ENCODE measurements around the gene PLD1.
"Not testable (repeated sequence)": the region's sequence is repeated elsewhere in the genome, so short reads cannot be mapped to it uniquely, and the experiment has no call there.

Gene PLD1

DNA sequence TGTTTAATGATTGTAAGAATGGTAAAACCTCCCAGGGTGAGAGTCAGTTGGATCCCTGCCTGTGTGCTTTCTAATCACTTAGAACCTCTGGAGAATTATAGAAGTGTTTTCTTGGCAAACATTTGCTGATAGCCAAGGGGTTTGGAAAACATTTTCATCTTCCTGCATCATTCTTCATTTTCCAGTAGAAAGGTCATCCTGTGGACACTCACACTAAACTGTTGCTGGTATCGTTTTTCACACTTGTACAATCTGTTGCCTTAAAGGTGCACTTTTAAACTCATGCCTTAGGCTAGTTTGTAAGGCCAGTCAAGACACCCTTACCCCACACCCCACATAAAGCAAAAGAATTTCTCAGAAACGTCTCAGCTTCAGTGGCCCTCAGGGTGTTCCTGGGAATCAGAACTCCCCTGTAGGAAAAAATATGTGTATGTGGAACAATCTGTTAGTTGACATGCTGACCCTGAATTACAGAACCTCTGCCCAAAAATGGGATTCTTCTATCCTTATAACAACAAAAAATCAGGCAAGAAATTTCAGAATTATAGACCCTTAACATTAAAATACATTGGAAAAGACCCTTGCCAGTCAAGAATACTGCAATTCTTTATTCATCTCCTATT lies 5.8 kb upstream of the PLD1 start:
- TF ChIP-seq POLR2A (IDR thresholded peaks at IDR 0.05; ENCODE audit: low read length) (no peak), GATA1 (IDR thresholded peaks at IDR 0.05; ENCODE audit: low read depth, low read length) (no peak)
- DNase-seq: no peak

DNA sequence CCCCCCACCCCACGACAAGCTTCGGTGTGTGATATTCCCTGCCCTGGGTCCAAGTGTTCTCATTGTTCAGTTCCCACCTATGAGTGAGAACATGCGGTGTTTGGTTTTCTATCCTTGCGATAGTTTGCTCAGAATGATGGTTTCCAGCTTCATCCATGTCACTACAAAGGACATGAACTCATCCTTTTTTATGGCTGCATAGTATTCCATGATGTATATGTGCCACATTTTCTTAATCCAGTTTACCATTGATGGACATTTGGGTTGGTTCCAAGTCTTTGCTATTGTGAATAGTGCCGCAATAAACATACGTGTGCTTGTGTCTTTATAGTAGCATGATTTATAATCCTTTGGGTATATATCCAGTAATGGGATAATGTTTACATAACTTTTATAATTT lies 4.4 kb upstream of the PLD1 start:
- DNase-seq: not testable (repeated sequence)

DNA sequence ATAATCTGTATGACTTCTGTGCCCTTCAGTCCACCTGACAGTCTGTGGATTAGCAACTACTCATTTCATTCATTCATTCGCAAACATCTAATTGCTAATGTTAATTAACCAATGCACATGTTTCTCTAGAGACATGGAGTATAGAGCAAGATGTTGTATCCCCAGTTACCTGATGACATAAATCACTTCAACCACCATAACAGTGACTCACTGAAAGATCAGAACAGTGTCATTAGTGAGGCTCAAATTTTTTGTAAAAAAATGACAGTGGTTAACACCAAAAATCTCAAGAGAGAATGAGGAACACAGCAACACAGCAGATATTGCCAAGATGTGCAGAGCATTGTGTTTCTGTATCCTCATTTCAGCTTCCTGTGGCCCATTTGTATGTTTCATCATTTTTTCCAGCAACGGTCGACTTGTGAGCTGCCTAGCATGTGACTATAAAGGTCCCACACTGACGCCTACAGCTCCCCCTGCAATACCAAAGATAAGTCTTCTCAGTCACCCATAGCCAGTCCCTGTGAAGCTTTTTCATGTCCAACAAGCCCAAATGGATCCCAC lies 3.7 kb upstream of the PLD1 start:
- peak; percentile 49 for TF ChIP-seq POLR2A (IDR thresholded peaks at IDR 0.05; ENCODE audit: low read length)
- TF ChIP-seq GATA1 (IDR thresholded peaks at IDR 0.05; ENCODE audit: low read depth, low read length): no peak
- peak; percentile 83 to 90 for DNase-seq

DNA sequence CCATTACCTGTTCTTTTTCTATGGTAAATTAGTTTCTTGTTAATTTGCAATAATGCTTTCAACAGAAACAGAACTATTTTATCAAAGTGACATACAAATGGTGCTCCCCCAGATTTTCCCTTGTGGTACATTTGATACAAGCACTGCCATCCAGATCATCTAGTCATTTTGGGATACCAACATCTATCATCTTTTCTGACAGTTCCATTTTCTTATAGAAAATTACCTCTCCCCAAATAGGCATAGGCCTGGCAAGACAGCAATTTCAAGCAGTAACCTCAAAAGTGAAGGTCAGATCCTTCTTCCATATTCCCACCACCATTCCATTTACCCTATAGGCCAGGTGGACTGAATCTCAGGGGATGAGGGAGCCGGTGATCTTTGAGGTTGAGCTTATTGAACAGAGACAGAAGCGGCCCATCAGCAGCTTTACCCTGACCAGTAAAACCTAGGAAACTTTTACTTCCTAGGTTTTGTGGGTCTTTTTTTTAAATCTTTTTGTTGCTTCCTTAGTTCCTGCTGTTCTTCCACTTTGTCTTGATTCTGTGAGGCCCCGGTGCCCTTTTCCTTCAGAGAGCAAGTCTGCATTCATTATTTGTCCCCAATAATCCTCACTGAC lies 3.1 kb upstream of the PLD1 start:
- TF ChIP-seq POLR2A (IDR thresholded peaks at IDR 0.05; ENCODE audit: low read length): no peak
- TF ChIP-seq GATA1 (IDR thresholded peaks at IDR 0.05; ENCODE audit: low read depth, low read length): no peak
- no peak for DNase-seq

DNA sequence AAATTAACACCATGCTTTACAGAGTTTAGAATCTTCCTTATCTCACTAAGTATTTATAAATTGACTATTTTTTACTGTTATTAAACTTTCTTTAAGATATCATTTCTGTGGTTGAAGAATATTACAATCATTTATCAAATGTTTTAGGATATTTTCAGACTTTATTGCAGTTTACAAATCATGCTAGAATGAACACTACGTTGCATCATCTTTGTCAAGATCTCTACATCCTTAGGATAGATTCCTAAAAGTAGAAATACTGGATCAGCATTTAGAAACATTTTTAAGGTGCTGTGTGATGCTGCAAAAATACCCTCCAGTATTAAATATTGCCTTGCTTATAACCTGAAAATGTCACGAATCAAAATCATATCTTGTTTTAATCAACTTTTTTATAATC lies 2.5 kb upstream of the PLD1 start:
- no peak for TF ChIP-seq GATA1 (IDR thresholded peaks at IDR 0.05; ENCODE audit: low read depth, low read length)
- no peak for TF ChIP-seq POLR2A (IDR thresholded peaks at IDR 0.05; ENCODE audit: low read length)
- peak in 1 of 2 experiments; percentile 46 for DNase-seq

DNA sequence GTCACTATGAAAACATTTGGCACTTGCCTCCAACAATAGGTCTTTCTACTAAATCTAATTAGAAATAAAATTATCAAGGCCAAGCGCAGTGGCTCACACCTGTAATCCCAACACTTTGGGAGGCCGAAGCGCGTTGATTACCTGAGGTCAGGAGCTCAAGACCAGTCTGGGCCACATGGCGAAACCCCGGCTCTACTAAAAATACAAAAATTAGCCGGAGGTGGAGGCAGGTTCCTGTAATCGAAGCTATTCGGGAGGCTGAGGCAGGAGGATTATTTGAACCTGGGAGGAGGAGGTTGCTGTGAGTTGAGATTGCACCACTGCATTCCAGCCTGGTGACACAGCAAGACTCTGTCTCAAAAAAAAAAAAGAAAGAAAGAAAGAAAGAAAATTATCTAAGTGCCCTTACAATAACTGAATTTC lies 1.6 kb upstream of the PLD1 start:
- peak; percentile 38 to 58 for DNase-seq
- TF ChIP-seq POLR2A (IDR thresholded peaks at IDR 0.05; ENCODE audit: low read length) (no peak), GATA1 (IDR thresholded peaks at IDR 0.05; ENCODE audit: low read depth, low read length) (no peak)

DNA sequence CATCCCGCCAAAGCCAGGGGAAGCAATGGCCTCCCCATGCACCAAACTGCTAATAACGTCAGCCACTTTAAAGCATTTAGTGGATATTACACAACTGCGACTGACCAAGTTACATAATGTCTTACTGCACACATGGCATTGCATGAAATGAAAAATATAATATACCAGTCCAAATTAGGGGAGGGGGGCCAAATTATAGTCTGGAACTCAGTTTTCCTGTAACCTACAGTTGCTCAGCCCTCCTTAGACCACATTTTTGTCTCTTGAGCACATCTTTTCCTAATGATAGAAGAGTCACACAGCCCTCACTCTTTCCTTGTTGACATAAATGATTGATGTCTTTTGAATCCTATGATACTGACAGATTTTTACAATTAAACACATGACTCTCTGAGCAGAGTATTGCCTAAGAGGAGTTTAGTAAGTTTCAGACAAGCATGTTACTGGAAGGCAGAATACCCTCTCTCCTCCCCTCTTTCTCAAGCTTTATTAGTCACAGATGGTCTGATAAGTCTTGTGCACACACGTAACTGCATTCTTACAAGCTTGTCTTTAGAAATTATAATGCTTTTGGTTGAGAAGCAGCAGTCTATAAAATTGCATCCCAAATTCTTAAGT lies 1.1 kb upstream of the PLD1 start:
- DNase-seq: peak; percentile 82 to 84
- TF ChIP-seq POLR2A (IDR thresholded peaks at IDR 0.05; ENCODE audit: low read length): peak; percentile 31
- no peak for TF ChIP-seq GATA1 (IDR thresholded peaks at IDR 0.05; ENCODE audit: low read depth, low read length)

DNA sequence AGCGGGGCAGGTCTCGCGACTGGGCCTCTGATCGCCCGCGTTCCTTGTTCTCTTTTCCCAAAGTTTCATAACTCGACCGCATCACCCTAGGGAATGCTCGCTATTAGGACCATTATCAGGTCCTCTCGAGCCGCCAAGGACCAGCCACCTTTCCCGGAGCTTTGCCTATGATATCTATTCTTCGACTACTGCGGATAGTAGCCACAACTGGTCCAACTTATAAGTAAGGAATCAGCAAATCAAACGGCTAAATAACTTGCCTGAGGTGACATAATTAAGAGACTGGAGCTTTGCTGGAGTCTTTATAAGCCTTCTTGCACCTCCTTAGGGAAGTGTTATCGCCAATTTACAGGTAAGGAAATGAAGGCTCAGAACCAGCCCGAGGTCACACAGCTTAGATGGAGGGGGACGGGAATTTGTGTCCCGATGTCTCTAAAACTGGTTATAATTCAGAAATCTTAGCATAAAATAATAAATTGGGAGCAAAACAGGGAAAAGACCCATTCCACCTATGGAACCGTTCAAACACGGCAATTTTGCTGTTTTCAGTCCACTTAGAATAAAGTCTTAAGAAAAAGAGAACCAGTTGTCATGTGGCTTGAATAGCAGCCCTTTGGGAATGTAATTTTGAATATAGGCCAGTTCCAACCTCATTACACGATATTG lies 479 bp upstream of the PLD1 start:
- no peak for TF ChIP-seq GATA1 (IDR thresholded peaks at IDR 0.05; ENCODE audit: low read depth, low read length)
- peak; percentile 78 for TF ChIP-seq POLR2A (IDR thresholded peaks at IDR 0.05; ENCODE audit: low read length)
- no peak for DNase-seq

DNA sequence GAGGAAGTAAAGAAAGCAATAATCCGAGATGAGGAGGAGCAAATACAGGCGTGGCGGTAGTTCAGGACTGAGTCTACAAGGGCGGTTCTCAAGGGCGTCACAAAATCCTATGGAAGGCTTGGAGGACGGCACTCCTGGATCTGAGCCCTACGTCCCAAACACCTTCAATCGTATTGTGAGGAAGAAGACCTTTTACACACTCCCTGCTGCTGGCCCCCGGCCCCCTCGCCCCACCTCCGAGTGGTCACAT lies 747 bp downstream of the PLD1 start:
- TF ChIP-seq POLR2A (IDR thresholded peaks at IDR 0.05; ENCODE audit: low read length): peak; percentile 44
- TF ChIP-seq GATA1 (IDR thresholded peaks at IDR 0.05; ENCODE audit: low read depth, low read length): no peak
- no peak for DNase-seq

DNA sequence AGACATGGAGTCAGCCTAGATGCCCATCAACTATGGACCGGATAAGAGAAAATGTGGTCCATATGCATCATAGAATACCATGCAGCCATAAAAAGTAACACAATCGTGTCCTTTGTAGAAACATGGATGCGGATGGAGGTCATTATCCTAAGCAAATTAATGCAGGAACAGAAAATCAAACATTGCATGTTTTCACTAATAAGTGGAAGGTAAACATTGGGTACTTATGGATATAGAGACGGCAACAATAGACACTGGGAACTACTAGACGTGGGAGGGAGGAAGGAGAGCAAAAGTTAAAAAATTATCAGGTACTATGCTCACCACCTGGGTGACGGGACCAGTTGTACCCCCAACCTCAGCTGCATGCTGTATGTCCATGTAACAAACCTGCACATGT lies 2.5 kb downstream of the PLD1 start:
- no peak for DNase-seq
- no peak for TF ChIP-seq POLR2A (IDR thresholded peaks at IDR 0.05; ENCODE audit: low read length)
- no peak for TF ChIP-seq GATA1 (IDR thresholded peaks at IDR 0.05; ENCODE audit: low read depth, low read length)

DNA sequence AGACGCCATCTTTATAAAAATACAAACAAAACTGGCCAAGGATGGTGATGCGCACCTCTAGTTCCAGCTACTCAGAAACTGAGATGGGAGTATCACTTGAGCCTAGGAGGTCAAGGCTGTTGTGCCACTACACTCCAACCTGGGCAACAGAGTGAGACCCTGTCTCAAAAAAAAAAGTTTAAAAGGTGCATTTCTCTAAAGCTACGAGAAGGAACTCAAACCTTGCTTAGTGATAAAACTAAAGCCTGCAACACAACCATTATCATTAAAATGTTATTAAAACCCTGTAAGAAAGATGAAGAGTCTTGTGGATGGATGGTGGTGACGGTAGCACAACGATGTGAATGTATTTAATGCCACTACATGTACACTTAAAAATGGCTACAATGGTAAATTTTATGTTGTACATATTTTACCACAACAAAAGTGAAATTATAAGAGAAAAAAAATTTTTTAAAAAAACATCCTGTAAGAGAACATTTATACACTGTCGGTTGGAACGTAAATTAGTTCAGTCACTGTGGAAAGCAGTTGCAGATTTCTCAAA lies 3.1 kb downstream of the PLD1 start:
- TF ChIP-seq POLR2A (IDR thresholded peaks at IDR 0.05; ENCODE audit: low read length): no peak
- TF ChIP-seq GATA1 (IDR thresholded peaks at IDR 0.05; ENCODE audit: low read depth, low read length): no peak
- DNase-seq: no peak

DNA sequence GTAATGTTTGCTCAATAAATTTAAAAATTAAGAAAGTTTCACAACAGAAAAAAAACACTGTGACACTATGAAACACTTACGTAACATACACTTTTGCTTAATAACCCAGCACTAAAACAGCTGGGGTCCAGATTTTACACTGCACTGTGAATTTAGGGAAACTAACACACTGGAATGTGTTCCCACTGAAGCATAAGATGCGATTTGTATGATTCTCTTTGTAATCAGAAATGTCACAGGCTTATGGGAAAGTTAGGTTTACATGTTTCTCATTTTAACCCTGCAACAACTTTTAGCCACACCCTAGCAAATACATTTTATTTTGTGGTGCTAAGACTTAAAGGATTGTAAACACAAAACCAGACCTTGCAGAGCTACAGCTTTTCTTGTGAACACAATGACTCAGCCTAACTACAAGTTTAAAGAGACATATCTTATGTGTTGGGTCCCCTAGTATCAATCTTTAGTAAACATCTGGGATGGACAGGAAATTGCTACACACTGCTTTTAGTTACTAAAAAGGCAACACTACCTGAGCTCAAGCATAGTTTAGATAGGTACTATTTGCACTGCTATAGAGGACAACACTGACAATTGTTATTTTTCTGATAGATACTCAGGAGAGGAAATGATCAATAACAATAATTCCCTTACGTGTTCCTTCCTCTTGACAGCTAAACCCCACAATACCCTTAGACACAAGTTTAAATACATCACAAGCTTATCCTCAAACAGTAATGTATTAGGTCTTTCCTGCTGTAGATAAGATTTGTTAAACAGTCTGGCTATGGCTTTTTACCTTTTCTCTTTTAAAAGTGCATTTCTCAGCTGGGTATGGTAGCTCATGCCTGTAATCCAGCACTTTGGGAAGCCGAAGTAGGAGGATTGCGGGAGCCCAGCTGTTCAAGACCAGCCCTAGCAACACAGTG lies 3.8 kb downstream of the PLD1 start:
- TF ChIP-seq POLR2A (IDR thresholded peaks at IDR 0.05; ENCODE audit: low read length) (no peak), GATA1 (IDR thresholded peaks at IDR 0.05; ENCODE audit: low read depth, low read length) (no peak)

DNA sequence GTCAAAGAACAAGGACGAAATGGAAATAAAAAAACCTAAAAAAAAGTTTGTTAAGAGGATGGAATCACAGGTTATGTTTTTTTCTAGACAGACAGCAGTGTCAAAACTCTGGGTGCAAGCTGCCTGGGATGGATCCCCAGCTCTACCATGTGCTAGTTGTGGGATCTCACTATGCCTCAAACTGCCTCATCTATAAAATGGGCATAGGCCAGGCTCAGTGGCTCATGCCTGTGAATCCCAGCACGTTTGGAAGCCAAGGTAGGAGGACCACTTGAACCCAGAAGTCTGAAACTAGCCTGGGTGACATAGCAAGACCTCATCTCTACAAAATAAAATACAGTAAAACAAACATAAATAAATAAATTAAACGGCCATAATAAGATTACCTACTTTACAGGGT lies 4.6 kb downstream of the PLD1 start:
- DNase-seq: no peak
- TF ChIP-seq GATA1 (IDR thresholded peaks at IDR 0.05; ENCODE audit: low read depth, low read length): no peak
- no peak for TF ChIP-seq POLR2A (IDR thresholded peaks at IDR 0.05; ENCODE audit: low read length)

More for the DNA sequence above, 3.8 kb downstream of the PLD1 start:
- peak; percentile 65 to 73 for DNase-seq
